Kidney tubule cell (primary cell): ENCODE measurements around the gene WFIKKN1.

Experiments
- DNase-seq: peaks from one replicate; pipeline ENCODE4 v3.0.0-alpha.2; 2018; ENCODE audit warnings: low spot score

WFIKKN1 gene, protein sequence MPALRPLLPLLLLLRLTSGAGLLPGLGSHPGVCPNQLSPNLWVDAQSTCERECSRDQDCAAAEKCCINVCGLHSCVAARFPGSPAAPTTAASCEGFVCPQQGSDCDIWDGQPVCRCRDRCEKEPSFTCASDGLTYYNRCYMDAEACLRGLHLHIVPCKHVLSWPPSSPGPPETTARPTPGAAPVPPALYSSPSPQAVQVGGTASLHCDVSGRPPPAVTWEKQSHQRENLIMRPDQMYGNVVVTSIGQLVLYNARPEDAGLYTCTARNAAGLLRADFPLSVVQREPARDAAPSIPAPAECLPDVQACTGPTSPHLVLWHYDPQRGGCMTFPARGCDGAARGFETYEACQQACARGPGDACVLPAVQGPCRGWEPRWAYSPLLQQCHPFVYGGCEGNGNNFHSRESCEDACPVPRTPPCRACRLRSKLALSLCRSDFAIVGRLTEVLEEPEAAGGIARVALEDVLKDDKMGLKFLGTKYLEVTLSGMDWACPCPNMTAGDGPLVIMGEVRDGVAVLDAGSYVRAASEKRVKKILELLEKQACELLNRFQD

GRCh38 chr16:630815-631405, at the start of gene WFIKKN1:
WFIKKN1 (plus strand) TSS chr16:630985; CDS start chr16:631254, 269 bp downstream.
- DNase-seq, result peak; percentile 41

DNA sequence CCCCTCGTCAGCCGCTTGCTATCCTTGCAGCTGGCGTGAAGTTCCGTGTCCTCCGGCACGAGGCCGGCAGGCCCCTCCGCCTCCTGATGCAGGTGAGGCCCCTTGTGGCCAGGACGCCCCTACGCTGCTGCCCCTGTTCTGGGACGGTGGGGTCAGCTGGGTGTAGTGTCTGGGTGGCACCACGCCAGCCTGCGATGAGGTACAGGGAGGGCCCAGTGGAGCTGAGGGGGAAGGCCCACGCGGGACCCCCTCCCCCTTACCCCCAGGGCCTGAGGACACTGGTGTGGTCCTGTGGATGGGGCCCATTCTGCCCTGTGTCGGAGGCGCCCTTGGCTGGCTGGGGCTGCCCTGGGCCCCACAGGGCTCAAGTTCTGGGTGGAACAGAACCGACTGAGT, 48.6 kb upstream of the WFIKKN1 start:
- DNase-seq, result no peak

DNA sequence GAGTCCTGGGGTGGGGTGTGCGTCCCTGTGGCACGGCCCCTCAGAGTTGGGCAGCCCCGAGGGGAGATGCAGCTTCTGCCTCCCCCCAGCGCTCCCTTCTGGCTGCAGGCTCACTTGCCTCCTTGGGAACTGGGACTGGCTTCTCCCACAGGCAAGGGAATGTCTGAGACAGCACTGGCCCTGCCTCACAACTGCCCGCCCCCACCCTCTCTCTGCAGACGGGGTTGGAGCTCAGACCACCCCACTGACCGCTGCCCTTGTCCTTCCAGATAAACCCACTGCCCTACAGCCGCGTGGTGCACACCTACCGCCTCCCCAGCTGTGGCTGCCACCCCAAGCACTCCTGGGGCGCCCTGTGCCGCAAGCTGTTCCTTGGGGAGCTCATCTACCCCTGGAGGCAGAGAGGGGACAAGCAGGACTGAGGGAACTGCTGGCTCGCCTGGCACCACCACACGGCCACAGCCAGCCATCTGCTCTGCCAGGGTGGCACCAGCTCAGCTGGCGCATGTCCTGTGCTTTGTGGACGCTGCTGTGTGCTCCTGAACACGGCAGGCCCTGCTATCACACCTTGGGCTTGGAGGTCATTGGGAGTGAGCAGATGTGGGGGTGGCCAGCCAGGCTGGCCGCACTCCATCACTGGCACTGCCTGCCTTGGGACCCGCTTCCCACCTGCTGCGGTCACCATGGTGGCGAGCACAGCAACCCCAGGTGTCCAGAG, 48.0 kb upstream of the WFIKKN1 start:
- DNase-seq, result no peak

- no peak for DNase-seq
These were observed 47.3 kb upstream of the WFIKKN1 start for GRCh38 chr16:583470-583814.

DNA sequence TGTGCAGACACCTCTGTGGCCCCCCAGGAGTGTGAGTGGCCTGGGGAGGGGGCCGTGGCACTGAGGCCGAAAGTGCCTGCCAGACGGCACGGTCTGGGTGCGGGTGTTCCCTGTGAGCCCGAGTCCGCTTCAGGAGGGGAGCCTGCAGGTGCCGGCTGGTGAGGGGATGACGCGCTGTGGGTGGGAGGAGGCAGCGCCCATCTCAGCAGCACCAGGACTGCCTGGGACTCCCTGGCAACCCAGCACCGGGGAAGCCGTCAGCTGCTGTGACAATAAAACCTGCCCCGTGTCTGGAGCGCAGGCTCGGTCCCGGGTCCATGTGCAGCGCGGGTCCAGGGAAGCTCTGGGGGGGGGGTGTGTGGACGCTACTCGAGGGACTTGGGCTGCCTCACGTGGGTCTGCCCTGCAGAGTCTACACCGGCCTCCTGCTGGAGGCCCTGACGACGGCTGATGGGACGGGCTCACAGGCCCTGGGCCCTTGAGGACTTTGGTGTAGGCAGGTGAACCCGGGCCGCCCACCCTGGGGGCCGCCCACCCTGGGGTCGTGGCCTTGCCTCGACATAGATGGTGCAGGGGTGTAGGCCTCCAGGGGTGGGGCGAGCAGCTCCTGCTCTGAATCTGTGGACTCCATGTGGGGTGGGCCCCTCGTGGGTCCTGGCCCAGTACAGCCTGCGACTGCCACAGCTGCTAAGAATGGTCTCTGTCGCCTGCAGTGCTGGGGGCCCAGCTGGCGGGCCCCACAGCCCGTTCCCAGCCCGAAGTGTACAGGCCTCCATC, 46.8 kb upstream of the WFIKKN1 start:
- no peak for DNase-seq

- peak; percentile 37 for DNase-seq
These were observed 45.4 kb upstream of the WFIKKN1 start for GRCh38 chr16:585351-585750.

DNA sequence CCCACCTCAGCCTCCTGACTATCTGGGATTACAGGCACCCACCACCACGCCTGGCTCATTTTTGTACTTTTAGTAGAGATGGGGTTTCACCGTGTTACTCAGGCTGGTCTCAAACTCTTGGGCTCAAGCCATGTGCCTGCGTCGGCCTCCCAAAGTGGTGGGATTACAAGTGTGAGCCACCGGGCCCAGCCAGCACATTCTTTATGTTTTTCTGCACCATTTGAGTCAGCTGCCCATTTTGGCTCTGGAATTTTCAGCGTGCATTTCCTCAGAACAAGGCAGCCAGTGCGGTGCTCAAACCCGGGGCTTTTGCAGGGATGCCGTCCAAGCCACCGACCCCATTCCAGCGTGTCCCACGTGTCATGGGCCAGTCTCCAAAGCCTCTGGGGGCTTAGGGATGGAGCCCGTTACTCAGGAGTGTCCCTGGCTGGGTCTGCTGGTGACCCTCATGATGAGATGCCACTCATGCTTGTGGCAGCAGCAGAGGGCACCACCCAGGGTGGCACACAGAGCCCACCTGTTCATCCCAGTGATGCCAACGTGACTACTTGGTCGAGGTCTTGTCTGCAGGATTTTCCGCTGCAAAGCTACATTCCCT, 44.6 kb upstream of the WFIKKN1 start:
- DNase-seq, result no peak

DNA sequence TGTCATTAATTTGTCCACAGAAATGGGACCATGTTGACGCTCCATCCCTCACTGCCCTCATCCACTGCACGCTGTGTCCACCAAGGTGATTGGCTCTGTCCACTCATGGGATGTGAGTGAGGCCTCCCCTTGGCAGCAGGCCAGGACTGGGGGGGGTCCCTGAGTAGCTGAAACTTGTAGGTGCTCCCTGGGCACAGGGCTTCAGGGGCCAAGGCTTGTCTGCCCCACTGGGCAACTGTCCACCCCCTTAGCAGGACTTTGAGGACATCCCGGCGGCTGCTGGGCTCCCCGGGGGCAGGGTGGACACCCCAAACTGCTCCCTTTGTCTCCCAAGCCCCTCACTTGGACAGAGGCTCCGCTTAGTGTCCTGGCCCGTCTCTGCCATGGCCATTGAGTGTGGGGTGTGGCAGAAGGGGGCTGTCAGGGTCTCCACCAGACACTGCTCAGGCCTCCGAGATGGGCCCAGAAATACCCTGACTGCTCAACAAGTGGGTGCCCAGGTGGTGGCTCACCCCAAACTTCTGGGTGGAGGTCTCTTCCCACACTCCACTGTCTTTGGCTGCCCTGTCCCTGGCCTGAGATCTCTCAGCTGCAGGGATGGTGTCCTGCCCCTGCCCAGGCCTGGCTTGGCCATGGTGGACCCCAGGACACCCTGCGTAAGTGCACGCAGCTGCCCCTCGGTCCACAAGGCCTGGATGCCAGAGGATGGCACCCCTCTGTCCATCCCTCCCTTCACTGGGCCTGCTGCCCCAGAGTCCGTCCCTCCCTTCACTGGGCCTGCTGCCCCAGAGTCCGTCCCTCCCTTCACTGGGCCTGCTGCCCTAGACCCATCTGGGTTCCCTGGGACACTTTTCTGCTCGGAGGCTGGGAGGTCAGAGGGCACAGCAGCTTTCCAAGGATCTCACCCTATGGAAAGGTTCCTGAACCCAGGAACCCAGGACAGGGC, 43.9 kb upstream of the WFIKKN1 start:
- DNase-seq, result no peak

GRCh38 chr16:588639-588888, 42.2 kb upstream of the WFIKKN1 start:
- peak; percentile 76 for DNase-seq

GRCh38 chr16:588889-589657, 41.7 kb upstream of the WFIKKN1 start:
- peak; percentile 96 for DNase-seq

DNA sequence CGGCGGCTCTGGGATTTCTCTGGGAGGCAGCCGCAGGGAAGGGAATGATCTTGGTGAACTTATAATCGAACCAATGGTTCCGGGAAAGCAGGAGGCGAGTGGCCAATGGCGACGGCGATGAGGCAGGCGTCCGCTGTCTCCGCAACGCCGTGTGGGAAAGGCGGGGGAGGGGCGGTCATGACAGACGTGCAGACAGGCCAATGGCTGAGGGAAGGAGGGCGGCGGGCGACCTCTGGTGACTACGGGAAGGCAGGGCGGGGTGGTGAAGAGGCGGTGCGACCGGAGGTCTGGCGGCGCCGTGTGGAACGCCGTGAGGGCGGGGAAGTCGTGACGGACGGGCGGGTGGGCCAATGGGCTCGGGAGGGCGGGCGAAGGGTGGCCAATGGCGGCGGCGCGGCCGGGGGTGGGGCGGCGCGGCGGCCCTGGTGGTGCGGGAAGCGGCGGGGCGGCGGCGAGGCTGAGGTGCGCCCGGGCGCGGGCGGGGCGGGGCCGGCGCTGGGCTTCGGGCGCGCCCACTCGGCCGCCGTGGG, 41.1 kb upstream of the WFIKKN1 start, which contains the start of gene RAB40C:
RAB40C (plus strand) TSS at position 409 of the 530 bp plus-strand sequence. CDS start 226 bp downstream, outside the sequence.
- DNase-seq, result peak; percentile 98

DNA sequence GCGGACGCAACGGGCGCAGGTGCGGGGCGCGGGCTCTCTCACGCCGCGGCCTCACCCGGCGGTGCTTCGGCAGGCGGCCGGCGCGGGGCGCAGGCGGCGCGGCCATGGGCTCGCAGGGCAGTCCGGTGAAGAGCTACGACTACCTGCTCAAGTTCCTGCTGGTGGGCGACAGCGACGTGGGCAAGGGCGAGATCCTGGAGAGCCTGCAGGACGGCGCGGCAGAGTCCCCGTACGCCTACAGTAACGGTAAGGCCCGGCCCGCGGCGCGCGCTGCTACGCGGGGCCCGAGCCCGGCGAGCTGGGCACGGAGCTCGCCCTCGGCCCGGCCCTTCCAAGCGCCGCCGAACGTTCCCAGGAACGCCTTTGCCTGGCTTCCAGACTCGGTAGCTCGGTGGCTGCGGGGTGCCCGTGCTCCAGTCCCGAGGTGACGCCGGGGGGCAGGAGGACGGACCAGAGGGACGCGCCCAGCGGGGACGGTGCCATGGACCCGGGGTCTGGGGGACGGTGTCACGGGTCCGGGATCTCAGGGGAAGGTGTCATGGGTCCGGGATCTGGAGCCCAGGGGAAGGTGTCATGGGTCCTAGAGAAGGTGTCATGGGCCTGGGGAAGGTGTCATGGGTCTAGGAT, 40.5 kb upstream of the WFIKKN1 start:
- no peak for DNase-seq

GRCh38 chr16:590815-591200, 40.0 kb upstream of the WFIKKN1 start:
- DNase-seq, result no peak

DNA sequence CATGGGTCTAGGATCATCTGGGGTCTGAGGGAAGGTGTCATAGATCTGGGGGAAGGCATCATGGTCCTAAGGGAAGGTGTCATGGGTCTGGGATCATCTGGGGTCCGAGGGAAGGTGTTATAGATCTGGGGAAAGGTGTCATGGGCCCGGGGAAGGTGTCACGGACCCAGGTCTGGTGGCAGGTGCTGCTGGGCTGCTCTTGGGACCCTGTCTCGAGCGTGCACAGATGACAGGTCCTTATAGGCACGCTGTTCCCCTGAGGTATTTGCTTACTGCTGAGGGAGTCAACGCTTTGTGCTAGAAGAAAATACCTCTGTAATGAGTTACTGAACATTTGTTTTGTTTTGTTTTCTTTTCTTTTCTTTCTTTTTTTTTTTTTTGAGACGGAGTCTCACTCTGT, 39.6 kb upstream of the WFIKKN1 start:
- no peak for DNase-seq

DNA sequence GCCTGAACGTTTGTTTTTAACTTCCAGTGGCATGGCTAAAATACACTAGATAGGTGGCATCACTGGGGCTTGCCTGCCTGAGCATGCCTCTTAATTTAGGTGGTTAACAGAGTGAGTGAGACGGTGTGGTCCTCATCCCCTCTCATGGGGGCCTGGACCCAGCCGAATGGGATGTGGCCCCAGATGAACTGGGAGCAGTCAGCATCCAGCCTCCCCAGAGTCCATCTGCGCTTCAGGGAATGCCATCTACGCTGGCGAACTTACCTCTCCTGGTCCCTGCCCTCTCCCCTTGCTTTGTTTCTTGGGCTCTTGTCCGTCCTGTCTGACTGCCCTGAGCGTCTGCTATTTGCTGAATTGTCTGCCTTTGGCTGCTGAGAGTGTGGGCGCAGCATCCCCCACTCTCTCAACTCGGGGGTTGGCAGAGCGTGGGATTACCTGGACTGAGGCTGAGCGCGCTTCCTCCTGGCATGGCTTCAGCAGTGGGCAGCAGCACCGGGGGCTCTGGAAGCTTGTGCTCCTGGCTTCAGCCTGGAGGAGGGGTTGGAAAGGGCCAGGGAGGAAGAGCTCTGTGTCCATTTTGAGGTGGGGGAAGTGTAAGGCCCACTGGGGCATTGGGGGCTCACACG, 38.8 kb upstream of the WFIKKN1 start:
- no peak for DNase-seq

DNA sequence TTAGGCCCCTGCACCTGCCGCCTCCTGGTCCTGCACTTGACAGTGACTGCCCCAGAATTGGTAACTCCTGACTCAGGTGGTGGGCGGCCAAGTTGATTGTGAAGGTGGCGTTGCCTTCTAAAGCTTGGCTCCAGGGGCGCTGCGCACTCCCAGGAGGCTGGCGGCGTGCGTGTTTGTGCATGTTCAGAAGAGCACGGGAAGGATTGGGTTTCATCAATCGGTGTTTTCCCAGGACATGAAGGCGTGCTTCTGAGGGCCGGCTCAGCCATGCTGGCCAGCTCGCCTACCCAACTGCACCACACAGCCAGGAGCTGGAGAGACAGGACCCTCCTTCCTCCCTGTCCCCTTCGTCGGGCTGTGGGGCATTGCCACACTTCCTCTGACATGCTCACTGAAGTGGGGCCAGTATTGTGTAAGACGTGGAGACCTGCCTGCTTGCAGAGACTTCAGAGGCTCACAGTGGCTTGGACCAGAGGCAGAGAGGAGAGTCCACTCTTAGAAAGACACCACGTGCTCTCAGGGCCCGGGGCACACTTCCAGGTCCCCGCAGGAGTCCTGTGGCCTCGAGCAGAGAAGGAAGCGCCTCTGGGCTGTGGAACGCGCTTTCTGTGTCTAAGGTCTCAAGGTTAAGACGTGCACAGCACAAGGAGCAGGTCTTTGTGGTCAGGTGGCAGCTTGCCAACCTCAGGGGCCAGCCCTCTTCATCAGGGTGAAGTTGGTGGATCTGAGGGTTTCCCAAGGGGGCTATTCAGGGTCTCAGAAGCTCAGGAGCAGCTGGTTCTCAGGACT, 38.1 kb upstream of the WFIKKN1 start:
- DNase-seq, result peak; percentile 52

GRCh38 chr16:593406-593805, 37.4 kb upstream of the WFIKKN1 start:
- DNase-seq, result peak; percentile 86

DNA sequence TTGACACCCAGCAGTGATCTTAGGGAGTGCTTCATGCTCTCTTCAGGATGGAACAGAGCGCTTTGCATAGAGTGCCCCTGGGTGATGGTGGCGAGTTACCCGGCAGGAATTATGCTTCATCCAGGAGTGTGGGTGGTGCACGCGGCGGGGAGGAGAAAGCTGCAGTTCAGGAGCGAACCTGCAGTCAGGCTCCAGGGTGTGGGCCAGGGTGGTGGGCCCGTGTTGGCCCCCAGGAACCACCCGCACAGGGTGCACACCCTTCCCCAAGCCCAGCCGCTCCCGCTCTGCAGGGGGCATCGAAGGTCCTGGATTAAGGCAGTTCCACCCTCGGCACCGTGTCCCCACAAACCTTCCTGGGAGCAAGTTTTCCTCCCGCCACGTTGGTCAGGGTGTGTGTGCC, 37.0 kb upstream of the WFIKKN1 start:
- DNase-seq, result no peak
